NCI-H345 treated with DMSO at 0.1 percent for 48 hours (cell line): Measurements from ENCODE around the gene JADE2.

Source experiments
- DNase-seq: peaks from one replicate; lab custom pipeline; 2025; ENCODE audit not compliant: unreplicated experiment; lab: John Stamatoyannopoulos, UW

The JADE2 gene

GRCh38 chr5:134529460-134529859 is 4.0 kb downstream of the JADE2 start:
- no peak for DNase-seq

- no peak for DNase-seq
These were observed 5.0 kb downstream of the JADE2 start for GRCh38 chr5:134530301-134531077.

GRCh38 chr5:134533115-134533815 is 7.8 kb downstream of the JADE2 start:
- DNase-seq, result no peak

DNA sequence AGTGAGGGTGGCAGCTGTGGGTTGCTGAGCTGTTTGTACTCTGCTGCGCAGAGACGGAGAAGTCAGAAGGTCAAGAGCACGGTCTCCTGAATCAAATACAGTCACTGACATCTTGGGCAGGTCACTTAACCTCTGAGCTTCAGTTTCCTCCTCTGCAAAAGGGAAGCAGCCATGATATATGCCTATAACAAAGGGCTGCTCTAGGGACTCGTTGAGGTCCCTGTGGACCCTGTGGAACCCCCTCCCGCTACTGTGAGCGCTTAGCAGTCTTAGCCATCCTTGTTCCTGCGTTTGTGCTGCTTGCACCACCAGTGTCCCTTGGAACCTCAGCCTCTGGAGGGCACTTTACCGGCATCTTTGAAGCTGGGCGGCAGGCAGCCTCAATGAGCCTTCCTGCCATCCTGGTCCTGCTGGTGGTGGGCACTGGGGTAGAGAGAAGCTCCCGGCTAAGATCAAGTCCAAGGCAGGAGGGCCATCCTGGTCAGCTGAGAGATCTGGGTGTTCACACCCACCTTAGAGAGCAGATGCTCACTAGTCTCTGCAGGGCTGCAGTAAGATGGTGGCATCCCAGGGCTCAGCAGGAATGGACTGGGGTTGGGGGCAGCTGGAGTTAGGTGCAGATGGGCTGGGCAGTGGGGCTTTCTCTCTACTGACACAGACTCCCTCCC is 8.7 kb downstream of the JADE2 start:
- DNase-seq, result no peak

- peak; percentile 43 for DNase-seq
These were observed 9.2 kb downstream of the JADE2 start for GRCh38 chr5:134534726-134535110.

- no peak for DNase-seq
These were observed 11.4 kb downstream of the JADE2 start for GRCh38 chr5:134536876-134537275.

GRCh38 chr5:134537297-134537696 is 11.8 kb downstream of the JADE2 start:
- DNase-seq, result no peak

- no peak for DNase-seq
These were observed 12.8 kb downstream of the JADE2 start for GRCh38 chr5:134538296-134538695.

GRCh38 chr5:134539732-134540131 is 14.3 kb downstream of the JADE2 start:
- DNase-seq, result no peak

GRCh38 chr5:134540747-134541733 is 15.6 kb downstream of the JADE2 start:
- DNase-seq, result no peak

- no peak for DNase-seq
These were observed 16.4 kb downstream of the JADE2 start for GRCh38 chr5:134541736-134542376.

DNA sequence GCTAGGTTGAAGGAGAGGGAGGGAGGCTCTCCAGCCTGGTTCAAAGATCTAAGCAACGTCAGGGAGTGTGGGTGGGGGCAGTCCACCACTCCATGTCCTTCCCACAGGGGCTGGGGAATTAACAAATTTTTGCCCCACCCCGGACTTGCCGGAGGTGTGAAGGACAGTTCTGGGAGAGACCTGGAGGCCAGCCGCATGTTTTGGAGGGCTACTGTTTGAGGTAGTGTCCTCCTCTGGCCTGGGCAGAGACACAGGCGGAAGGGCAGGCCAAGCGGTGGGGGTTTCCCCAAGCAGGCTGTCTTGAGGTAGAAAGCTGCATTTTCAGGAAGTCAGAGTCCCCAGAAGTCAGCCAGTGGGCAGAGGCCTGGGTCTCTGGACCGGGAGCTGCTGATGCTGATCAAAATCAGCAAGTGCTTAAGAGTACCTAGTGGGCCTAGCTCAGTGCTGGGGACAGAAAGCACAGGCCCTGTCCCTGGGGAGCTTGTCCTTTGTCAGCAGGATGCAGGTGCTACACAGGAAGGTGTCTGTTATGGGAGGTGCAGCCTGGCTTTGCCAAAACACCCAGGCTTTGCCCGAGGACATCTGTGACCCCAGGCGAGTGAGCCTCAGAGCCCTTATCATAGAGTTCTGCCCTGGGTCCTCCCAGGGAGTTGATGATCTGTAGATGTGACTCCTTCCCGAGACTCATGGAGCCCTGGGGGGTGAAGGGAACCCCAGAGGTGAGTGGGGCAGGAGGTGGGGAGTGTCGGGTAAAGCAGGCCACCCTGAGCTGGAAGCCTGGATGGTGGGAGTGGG is 18.5 kb downstream of the JADE2 start:
- no peak for DNase-seq

- no peak for DNase-seq
These were observed 19.8 kb downstream of the JADE2 start for GRCh38 chr5:134545070-134545868.

DNA sequence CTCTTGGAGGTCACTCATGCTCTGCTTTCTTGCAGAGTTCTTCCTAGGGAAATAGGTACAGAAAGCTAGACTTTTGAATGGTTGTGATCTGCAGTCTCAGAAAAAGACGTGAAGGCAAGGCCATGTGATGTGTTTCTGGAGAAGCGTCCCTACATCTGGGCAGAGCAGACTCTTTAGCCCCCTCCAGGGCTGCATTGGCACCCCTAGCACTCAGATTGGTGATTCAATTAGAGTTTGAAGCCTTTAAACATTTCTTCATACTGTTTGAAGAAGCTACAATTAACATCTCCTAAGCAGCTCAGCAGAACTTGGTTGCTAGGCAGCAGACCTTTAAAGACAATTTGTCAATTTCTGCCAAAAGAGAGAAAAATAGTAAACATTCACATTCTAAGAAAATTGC is 21.6 kb downstream of the JADE2 start:
- DNase-seq, result no peak

DNA sequence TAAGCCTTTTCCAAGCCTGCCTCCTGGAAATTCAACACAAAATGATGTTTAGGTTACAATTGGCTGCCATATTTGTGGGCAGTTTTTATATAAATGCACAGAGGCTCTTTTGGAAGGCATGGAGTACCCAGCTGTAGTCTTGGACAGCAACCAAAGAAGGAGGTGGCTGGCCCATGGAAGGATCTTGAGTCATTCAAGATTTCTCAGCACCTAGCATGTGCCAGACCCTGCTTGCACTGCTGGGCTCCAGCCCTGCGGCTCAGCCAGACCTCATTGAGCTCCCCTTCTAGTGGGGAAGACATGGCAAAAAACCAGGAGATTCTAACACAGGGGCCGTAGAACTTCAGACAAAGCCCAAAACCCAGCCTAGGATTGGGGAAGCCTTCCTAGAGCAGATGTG is 22.1 kb downstream of the JADE2 start:
- DNase-seq, result no peak

DNA sequence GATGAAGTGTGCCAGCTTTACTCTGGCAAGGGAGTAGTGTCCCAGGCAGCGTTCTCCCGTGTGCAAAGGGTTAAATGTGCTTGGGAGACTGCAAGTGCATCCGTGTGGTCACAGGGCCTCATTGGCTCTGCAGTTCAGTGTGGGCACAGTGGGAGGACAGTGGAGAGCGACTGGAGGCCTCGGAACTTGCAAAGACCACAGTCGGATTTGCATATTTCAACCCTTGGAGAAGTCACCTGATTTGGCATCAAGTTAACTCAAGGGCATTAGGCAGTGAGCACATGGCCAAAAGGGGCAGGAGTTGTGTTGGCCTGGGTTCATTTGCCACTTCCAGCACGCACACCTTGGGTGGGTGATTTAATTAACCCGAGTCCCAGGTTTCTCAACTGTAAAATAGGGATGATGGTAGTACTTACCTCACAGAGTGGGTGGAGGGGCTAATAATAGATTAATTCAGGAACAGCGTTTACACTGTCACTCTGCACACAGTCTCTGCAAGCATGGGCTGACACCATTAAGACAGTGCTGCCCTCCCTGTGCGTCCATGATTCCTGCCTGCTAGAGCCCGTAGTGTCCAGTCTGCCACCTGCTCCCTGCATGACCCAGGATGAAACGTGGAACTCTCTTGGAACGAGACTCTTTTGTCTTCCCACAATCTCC is 22.7 kb downstream of the JADE2 start:
- no peak for DNase-seq

DNA sequence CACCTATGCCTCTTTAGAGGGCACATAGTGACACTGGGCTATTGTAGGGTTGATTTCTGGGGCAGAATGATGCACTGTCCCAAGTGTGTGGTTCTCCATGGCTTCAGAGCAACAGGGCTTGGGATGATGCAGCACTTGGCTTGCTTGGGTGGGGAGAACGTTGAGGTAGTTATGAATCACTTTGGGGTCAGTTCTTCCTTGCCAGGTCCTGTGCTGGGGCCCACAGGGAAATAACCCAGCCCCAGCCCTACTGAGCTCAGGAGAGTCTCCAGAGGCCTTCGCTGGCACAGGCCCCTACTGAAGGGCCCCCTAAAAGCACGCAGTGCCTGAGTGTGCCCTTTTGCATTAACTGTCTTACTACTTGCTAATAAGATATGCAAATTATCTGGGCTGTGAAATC is 24.2 kb downstream of the JADE2 start:
- no peak for DNase-seq
